ENCODE results near the gene ATF3.

ATF3 gene

DNA sequence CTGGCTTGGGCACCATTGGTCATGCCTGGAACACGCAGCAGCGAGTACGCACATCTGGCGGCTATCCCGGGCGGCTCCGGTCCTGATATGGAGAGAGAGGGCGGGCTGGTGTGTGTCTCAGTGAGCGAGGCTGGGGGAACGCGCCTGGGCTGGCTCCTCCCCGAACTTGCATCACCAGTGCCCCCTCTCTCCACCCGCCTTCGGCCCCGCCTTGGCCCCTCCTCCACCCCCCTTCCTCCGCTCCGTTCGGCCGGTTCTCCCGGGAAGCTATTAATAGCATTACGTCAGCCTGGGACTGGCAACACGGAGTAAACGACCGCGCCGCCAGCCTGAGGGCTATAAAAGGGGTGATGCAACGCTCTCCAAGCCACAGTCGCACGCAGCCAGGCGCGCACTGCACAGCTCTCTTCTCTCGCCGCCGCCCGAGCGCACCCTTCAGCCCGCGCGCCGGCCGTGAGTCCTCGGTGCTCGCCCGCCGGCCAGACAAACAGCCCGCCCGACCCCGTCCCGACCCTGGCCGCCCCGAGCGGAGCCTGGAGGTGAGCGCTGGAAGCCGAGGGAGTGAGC lies at the start of gene ATF3:
TSS of gene ATF3 (plus strand) at position 370 of the 567 bp plus-strand sequence. CDS start 6,261 bp downstream, outside the sequence.
- DNase-seq: peak; percentile 97

GRCh38 chr1:212559929-212560328 lies 48.6 kb upstream of the ATF3 start:
- DNase-seq: no peak

DNA sequence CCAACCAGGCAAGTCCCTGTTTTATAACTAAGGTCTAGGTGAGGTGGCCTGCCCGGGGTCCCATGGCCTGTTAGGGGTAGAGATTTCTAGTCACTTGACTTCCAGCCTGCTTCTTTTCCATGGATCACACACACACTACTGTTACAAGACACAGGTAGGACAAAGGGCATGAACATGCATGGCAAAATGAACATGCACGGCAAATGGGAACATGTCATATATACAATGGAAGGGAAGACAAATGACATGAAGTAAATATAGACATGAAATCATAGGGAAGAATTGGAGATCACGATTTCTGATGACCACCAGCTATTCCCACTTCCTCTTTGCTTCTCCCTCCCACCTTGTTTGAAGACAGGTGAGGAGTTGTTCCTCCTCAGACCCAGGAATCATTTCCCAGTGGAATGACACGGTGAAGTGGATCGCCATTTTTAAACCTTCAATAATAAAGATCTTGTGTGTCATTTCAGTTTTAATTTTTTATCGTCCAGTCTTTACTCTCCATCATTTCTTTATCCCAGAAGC lies 47.6 kb upstream of the ATF3 start:
- no peak for DNase-seq

- no peak for DNase-seq
Observed at GRCh38 chr1:212561501-212561931, 47.0 kb upstream of the ATF3 start.

GRCh38 chr1:212562771-212563170 lies 45.8 kb upstream of the ATF3 start:
- DNase-seq: no peak

- DNase-seq: no peak
Observed at GRCh38 chr1:212565079-212565478, 43.5 kb upstream of the ATF3 start.

DNA sequence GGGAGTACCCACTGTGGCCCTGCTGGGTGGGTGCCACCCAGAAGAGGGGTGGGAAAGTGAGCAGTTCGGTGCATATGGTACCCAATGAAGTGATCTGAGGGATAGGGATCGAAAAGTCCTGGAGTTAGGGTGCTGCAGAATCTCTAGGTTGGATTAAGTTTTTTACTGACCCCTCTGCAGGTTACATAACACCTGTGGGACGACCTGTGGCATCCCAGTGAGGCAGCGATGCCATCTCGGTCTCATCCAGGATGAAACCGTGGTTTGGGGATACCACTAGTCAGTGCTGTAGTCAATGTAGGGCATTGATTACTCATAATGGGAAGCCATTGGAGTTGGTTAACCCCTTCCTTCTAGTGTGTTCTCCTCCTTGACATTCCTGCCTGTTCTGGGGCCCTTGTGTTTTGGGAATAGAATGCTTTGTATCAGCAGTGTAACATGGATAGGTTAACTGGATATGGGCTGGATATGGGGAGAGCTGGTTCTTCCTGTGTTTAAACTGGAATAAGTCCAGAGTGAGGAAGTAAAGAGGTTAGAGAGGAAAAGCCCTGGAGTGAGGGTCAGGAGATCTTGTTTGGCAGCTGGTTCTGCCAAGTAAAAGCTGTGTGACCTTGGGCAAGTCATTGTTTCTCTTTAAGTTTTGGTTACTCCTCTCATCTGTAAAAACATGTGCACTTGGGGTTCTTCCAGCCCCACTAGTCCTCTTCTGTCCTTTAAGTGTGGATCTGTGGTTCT lies 42.8 kb upstream of the ATF3 start:
- DNase-seq: no peak

DNA sequence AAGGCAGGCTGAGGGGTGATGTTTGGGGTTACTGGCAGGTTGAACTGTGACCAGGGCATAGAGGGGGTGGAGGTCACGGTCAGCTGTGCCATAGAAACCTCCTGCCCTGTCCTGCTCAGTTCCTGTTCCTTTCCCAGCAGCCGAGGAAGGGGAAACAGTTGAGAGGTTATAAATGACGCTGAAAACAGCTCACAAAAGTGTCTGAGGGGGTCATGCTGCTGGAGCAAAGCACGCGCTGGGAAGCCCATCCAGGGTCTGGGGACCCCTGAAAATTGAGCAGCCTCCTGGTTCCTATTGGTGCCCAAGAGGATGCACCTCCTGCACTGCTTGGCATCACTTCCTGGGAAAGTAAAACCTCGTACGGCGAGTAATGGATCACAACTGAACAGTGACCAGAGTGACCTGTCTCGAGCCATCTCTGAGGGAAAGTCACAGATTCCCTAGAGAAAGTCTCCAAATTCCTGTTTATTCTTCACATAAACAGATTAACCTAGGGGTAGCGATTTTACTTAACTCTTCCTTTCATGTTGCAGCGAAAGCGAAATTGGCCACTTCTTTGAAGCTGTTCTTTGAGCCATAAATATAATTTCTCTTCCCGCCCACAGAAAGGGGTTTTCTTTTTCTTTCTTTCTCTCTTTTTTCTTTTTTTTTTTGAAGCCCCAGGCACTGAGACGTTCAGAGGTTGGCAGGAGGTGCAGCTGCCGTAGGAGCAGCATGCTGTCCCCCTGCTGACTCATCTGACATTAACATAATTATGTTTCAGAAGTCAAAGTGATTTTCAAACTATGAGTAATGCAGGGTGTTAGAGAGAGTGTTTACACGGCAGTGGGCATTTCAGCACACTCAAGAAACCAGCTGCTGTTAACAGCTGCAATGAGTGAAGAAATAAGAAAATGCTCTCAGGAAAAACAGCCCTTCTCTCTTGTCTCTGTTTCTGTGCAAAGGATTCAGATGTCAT lies 41.8 kb upstream of the ATF3 start:
- DNase-seq: peak; percentile 81

GRCh38 chr1:212567638-212568037 lies 40.9 kb upstream of the ATF3 start:
- DNase-seq: no peak

DNA sequence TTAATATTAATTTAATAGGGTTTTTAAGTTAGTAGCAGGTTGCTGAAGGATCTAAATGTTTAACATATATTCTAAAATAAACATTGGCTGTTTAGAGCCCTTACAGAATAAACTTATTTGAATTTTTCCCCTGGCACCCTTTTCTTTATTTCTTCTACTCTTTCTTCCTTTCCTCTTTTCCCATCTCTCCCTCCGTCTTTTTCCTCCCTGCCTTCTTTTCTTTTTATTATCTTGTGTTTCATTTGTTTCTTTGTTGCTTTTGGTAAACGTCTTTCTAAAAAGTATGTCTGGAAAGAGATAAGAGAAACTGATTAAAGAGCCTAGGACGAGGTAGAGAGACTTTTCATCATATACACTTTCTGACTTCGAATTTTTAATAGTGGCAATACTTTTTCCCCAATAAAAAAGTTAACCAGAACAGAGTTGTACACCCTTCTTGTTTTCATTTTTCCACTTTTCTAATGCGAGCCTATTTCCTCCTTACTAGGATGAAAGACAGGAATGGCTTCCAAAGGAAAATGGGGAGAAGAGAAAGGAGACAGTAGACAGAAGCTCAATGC lies 39.5 kb upstream of the ATF3 start:
- DNase-seq: no peak

- no peak for DNase-seq
Observed at GRCh38 chr1:212574732-212575131, 33.8 kb upstream of the ATF3 start.

DNA sequence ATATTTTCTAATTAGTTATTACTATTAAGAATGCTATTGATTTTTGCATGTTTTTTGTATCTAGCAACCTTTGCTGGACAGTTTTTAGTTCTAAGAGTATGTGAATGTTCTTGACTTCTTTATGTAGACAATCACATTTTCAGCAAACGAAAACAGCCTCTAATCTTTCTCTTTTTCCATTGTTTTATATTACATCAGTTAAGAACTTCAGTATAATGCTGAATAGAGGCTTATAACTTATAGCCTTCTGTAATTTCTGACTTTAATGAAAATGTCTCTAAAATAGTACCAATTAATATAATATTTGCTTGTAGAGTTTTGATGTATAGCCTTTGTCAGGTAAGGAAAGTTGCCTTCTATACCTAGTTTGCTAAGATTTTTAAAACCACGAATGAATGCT lies 33.2 kb upstream of the ATF3 start:
- no peak for DNase-seq

DNA sequence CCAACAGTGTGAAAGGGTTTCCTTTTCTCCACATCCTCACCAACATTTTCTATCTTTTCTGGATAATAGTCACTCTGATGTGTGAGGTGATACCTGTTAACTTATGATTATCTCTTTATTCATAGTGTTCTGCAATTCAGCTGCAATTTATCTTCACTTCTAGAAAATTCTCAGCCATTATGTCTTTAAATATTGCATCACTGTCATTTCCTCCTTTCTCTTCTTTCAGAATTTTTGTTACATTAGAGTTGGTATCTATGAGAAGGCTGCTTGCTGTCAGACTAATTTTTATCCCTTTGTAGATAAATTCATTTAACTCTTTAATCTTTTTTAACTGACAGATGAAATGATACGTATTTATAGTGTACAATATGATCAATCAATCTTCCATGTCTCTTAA lies 30.5 kb upstream of the ATF3 start:
- DNase-seq: no peak

DNA sequence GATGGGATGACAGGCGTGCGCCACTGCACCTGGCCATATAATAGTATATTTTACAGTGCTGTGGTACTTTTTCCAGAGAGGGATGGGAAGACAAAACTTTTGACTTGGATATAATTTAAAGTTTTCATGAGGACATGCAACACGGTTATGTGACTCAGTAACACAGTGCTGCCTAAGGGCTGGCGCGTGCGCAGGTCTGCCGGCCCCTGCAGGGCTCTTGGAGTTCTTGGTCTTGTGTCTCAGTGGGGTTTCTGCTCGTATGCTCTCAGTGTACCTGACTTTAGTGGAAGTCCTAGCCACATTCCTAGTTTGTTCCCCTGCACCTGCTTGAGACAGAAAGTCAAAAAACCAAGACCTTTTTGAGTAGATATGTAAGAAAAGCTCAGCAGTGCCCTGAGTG lies 27.5 kb upstream of the ATF3 start:
- DNase-seq: no peak

DNA sequence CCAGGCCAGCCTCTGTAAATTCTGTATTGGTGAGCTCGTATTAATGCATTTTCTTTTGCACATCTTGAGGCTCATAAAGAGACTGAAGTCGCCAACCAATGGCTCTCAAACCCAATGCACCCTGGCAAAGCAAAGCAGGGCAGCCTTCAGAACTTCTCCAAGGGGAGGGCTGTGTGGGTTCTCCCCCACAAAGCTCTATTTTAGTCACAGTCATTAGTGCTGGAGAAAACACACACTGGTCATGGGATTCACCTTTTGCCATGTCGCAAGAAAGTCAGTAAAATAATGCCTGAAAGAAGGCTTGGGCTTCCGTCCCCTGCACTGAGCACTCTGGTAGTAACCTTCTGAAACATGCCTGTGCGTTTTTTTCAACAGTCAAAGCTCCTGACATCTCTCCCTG lies 26.3 kb upstream of the ATF3 start:
- no peak for DNase-seq

DNA sequence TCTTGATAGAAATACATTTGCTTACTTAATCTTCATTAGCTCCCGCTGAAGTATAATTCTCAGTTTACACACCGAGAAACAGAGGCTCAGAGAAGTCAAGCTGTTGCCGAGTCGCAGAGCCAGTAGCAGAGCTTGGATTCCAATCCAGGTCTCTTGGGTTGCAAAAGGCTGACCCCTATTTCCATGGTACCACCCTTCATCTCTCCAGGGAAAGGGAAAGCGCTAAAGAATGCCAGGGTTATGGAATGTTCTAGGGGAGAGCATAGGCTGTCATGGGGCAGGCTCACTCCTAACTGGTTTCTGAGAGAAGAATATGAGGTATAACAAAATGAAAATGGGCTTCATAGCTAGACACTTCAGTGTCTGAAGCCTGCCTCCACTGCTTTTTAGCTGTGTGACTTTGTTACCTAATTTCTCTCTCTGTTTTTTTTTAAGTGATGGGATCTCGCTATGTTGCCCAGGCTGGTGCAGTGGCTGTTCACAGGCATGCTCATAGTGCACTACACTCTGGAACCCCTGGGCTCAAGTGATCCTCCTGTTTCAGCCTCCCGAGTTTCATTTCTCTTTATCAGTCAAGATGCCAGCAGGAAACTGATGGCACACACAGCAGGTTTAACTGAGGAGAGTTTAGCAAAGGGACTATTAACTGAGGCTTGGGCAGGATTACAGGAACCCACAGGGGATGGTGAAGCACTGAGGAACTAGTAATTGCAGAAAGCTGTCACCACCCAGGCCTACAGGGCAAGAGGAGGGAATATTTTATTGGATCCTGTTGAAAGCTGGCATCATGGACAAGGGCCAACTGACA lies 25.5 kb upstream of the ATF3 start:
- no peak for DNase-seq

- DNase-seq: no peak
Observed at GRCh38 chr1:212583643-212584042, 24.9 kb upstream of the ATF3 start.

DNA sequence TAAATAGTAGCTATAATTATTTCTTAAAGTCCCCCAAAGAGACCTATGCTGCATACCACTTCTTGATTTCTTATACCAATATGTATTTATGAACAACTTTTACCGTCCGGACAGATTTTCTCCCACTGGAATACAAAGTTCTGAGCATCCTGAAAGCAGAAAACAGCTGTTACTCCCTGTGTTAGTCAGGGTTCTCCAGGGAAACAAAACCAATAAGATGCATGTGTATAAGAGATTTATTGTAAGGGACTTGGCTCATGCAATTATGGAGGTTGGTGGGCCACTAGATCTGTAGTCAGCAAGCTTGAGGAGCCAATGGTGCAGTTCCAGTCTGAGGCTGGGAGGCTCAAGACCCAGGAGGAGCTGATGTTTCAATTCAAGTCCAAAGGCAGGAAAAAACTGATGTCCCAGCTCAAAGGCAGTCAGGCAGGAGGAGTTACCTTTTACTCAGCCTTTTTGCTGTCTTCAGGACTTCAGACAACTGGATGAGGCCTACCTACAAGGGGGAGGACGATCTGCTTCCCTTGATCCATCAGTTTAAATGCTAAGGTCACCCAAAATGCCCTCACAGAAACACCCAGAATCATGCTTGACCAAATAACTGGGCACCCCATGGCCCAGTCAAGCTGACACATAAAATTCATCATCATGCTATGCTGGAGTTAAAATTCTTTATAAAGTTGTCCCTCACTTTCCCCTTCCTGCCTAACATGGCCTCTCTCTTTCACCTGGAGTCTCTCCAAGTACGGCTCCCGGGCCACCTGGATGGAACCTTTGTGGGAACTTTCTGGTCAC lies 24.3 kb upstream of the ATF3 start:
- no peak for DNase-seq

DNA sequence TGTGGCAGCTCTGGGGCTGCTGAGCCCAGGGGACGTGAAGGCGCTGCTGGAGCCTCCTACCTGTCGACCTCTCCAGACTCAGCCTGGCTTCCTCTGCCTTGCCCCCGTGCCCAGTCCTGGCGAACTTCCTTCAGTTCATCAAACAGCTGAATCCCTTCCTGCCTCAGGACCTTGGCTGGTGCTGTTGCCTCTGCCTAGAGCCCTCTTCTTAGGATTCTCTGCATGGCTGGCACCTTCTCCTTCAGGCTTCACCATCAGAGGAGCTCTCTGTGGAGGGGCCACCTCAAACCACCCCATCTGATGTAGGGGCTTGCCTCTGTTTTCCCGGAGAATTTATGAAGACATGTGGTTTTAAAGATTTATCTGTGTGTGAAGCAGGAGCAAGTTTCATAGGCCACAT lies 23.4 kb upstream of the ATF3 start:
- no peak for DNase-seq

DNA sequence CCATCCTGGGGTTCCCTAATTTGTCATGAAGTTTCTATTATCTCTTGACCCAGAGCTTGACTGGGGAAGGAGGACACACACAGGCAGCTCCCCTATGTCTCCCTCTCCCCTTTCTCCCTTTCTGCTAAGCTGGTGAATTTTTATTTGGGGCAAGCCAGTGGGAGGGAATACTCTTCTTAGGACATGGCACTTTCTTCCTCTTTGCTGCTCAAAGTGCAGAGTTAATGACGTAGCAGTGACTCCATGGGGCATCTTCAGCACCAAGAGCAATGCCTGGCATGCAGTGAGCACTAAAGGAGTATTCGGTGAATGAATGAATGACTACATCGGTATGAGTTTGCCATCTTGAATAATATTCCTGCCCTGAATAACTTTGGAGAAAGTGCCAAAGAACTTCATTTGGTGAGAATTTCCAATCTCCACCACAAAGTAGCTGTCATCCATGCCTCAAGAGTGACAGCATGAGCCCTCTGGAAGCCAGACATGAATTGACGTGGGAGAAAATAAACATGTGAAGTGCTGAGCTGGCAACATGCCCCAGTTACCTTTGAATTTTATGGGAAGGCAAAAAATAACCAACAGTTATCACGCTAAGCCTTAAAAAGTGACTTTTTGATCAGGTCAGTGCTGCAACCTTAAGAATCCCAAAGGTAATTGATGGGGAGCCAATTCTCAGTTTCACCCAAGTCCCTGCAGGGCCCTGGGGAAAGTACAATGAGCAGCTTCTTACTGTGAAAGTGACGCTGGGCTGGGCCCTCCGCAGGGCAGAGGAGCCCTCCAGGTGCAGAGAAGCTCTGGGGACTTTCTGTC lies 22.1 kb upstream of the ATF3 start:
- no peak for DNase-seq
